ENCODE results near the gene SMU1. TPM values are rescaled to one million over a fixed set of nuclear protein-coding genes. Genes with fewer than 3 reads are reported as not detected.
A peak's percentile ranks its signal among the peaks of the same experiment; 100 is the strongest.

Gene SMU1
- total RNA-seq: 10 to 100 TPM; 19.8 to 24.2 (median 22.1) TPM

DNA sequence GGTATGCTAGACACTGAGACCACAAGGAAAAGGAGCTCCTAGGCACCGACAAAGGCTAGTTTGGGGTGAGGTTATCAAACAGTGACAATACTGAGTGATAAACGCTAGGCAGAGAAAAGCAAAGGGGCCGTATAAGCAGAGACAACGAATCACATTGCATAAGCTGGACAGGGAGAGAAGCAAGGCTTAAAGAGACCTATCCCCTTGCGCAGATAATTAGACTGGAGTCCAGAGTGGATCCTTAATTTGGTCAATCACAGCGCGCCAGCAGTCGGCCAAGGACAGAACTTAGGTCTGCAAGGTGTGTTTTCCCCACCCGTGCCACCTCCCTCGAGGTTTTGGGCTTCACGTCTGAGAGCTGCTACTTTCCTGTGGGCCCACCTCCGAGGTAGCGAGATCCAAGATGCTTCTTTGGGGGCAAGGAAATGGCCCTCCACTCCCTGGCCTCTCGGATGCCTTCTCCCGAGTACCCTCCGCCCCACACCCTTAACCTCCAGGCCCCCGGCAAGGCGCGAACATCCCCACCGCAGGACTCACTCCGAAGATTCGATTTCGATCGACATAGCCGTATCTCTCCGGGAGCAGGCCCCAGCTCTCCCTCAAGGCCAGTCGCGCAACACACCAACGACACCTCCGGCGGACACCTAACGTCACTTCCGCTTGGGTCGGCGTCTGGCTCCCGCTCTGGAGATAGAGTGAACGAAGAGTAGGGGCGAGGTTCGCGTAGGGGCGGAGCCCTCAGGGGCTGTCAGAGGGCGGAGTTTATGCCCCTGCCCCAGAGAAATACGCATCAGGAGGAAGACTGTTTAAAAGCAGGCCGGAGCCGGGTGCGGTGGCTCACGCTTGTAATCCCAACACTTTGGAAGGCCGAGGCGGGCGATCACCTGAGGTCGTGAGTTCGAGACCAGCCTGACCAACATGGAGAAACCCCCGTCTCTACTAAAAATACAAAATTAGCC, at the start of gene SMU1:
Gene SMU1 (minus strand): TSS at position 629 of the 959 bp plus-strand sequence. CDS start 66 bp downstream, at position 563.
- H3K27ac ChIP-seq: peak within 1 kb of the TSS; percentile 75 to 85 (median 78)
- intact Hi-C loops (cut with DNase I): no loop called here

GRCh38 chr9:33125461-33125860, 49.0 kb upstream of the SMU1 start:
- peaks cover 7 to 18% of the 10 kb centered on the region in 2 donors for H3K36me3 ChIP-seq
- intact Hi-C loops (cut with DNase I): no loop called here
- 81 to 88% methylated on average over 2 to 3 of the region's 3 CpGs for WGBS, 2 donors
- H3K27me3 ChIP-seq: no peaks in the 10 kb centered on the region
- no peak for DNase-seq
- H3K4me3 ChIP-seq (replicated peaks in 1 of 3): no peak overlapping the region
- H3K27ac ChIP-seq: no peak overlapping the region
- no peaks in the 10 kb centered on the region for H3K9me3 ChIP-seq
- TF ChIP-seq, protein P1, sequence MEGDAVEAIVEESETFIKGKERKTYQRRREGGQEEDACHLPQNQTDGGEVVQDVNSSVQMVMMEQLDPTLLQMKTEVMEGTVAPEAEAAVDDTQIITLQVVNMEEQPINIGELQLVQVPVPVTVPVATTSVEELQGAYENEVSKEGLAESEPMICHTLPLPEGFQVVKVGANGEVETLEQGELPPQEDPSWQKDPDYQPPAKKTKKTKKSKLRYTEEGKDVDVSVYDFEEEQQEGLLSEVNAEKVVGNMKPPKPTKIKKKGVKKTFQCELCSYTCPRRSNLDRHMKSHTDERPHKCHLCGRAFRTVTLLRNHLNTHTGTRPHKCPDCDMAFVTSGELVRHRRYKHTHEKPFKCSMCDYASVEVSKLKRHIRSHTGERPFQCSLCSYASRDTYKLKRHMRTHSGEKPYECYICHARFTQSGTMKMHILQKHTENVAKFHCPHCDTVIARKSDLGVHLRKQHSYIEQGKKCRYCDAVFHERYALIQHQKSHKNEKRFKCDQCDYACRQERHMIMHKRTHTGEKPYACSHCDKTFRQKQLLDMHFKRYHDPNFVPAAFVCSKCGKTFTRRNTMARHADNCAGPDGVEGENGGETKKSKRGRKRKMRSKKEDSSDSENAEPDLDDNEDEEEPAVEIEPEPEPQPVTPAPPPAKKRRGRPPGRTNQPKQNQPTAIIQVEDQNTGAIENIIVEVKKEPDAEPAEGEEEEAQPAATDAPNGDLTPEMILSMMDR (IDR thresholded peaks at IDR 0.05): no peak
- no peak for TF ChIP-seq POLR2A (IDR thresholded peaks at IDR 0.05)
- H3K4me1 ChIP-seq: peaks cover 3 to 30% of the 10 kb centered on the region in 2 donors

More for the DNA sequence above, at the start of gene SMU1:
- WGBS, 2 donors: 1 to 2% methylated on average over 17 to 37 of the region's 53 CpGs
- TF ChIP-seq POLR2A (IDR thresholded peaks at IDR 0.05): peak in 1 of 2 donors; percentile 88
- TF ChIP-seq, protein P1 (IDR thresholded peaks at IDR 0.05): no peak
- H3K4me3 ChIP-seq (replicated peaks in 1 of 3): peak within 1 kb of the TSS; percentile 21 to 83 (median 31)
- peak; percentile 97 for DNase-seq
- H3K27me3 ChIP-seq: no peaks in the 10 kb centered on the region
- H3K4me1 ChIP-seq: peaks cover 4 to 7% of the 10 kb centered on the region in 2 donors
- peaks cover 8 to 21% of the 10 kb centered on the region in 2 donors for H3K36me3 ChIP-seq
- H3K9me3 ChIP-seq: no peaks in the 10 kb centered on the region

GRCh38 chr9:33124751-33125381, 48.4 kb upstream of the SMU1 start:
- Histone ChIP-seq H3K36me3 (peaks cover 8 to 14% of the 10 kb centered on the region in 2 donors), H3K9me3 (no peaks in the 10 kb centered on the region), H3K4me1 (peaks cover 3 to 25% of the 10 kb centered on the region in 2 donors), H3K4me3 (replicated peaks in 1 of 3) (no peak overlapping the region), H3K27me3 (no peaks in the 10 kb centered on the region), H3K27ac (peak overlapping the region in 1 of 3 donors; percentile 13)
- intact Hi-C loops (cut with DNase I): no loop called here
- TF ChIP-seq, protein P1 (IDR thresholded peaks at IDR 0.05): no peak
- no peak for TF ChIP-seq POLR2A (IDR thresholded peaks at IDR 0.05)
- WGBS, 2 donors: 74 to 81% methylated on average over 9 of the region's 9 CpGs
- DNase-seq: no peak

DNA sequence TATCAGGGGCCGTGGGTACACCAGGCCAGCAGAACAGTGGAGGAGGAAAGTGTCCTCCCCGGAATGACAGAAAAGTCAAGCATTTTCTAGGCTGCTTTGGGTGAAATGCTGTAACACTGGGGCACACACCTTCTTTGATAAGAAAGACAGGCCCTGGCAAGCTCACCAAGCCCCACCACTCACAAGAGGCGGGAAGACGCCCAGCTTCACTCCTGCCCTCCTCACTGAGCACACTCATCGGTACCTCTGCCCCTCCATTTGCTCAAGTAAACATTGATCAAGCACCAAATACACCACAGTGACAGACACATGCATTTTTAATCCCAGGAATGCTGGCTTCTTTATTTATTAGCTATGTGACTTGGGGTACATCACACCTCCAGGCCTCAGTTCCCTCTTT, 47.6 kb upstream of the SMU1 start:
- Histone ChIP-seq H3K9me3 (no peaks in the 10 kb centered on the region), H3K4me3 (replicated peaks in 1 of 3) (no peak overlapping the region), H3K27ac (no peak overlapping the region), H3K27me3 (no peaks in the 10 kb centered on the region), H3K4me1 (peaks cover 3 to 16% of the 10 kb centered on the region in 2 donors), H3K36me3 (peaks cover 12 to 21% of the 10 kb centered on the region in 2 donors)
- TF ChIP-seq, protein P1 (IDR thresholded peaks at IDR 0.05): no peak
- 92 to 93% methylated on average over 5 of the region's 5 CpGs for WGBS, 2 donors
- no peak for DNase-seq
- intact Hi-C loops (cut with DNase I): no loop called here
